Endothelial cell of umbilical vein (primary cell): ENCODE results near the gene MARCKSL1. TPM values are rescaled to one million over a fixed set of nuclear protein-coding genes. Genes with fewer than 3 reads are reported as not detected.

Source experiments
- BruUV-seq: library from RNA; stranded (reverse); fragments of 400-500 nt; replicated peaks from 2 replicates; lab custom pipeline; 2021; lab: Mats Ljungman, UMichigan
- CTCF ChIA-PET: fragments of 300-600, 350-600 bp; sonication (Branson Sonifier 250); formaldehyde crosslinking; loops from one replicate; lab custom pipeline; 2021; ENCODE audit warnings: antibody characterized with exemption, inconsistent platforms; lab: Charles Lee
- POLR2A ChIA-PET: fragments of 300-600, 350-600 bp; sonication (Branson Sonifier 250); formaldehyde crosslinking; loops from one replicate; lab custom pipeline; 2021; ENCODE audit warnings: antibody characterized with exemption, inconsistent platforms; lab: Charles Lee
- DNase-seq: peaks from one replicate; pipeline ENCODE4 v3.0.0-alpha.2; 2011; ENCODE audit warnings: low read depth, low spot score
- FAIRE-seq: peaks from 2 replicates; lab custom pipeline; 2011; peaks lifted over from hg19 to GRCh38; lab: Jason Lieb, UNC
- H2AFZ ChIP-seq: 2 replicates; pipeline ENCODE4 v1.6.0; 2012; ENCODE audit warnings: low read depth, low read length, control low read depth, inconsistent platforms
- H3K27ac ChIP-seq: 2 replicates; pipeline ENCODE4 v1.5.1; 2011; ENCODE audit warnings: low read depth, mild to moderate bottlenecking, control low read depth, low read length, moderate library complexity; ENCODE audit not compliant: insufficient read depth
- H3K27me3 ChIP-seq, 2 experiments: 2 replicates each; pipeline versions ENCODE4 v1.6.0 to v1.6.1; 2011; ENCODE audit warnings: low read length in 2 of 2, mixed read lengths in 1 of 2; ENCODE audit not compliant: control insufficient read depth in 2 of 2, insufficient read depth in 2 of 2
- H3K36me3 ChIP-seq, 2 experiments: 2 replicates in 1 of 2; 3 replicates in 1 of 2; pipeline ENCODE4 v1.5.1; 2011; ENCODE audit warnings: low read length in 2 of 2, mild to moderate bottlenecking in 1 of 2, moderate library complexity in 1 of 2; ENCODE audit not compliant: control insufficient read depth in 2 of 2, insufficient read depth in 2 of 2; ENCODE audit errors: extremely low read depth in 1 of 2
- H3K4me1 ChIP-seq: 3 replicates; pipeline ENCODE4 v1.5.1; 2011; ENCODE audit warnings: mild to moderate bottlenecking, low read length; ENCODE audit not compliant: control insufficient read depth, insufficient read depth; ENCODE audit errors: extremely low read depth
- H3K4me2 ChIP-seq: 2 replicates; pipeline ENCODE4 v1.6.1; 2011; ENCODE audit warnings: low read length, control low read depth, mixed read lengths; ENCODE audit not compliant: insufficient read depth
- H3K4me3 ChIP-seq, 3 experiments: fragments of 200-600 bp in 1 of 3; sonication (generic), shearing (Covaris generic) in 1 of 3; replicated peaks in 1 of 3; 2 replicates each; pipeline ENCODE4 v1.5.1; 2011 to 2016; ENCODE audit warnings: control low read depth in 3 of 3, low read length in 3 of 3, mild to moderate bottlenecking in 2 of 3, inconsistent platforms in 1 of 3, low read depth in 1 of 3, moderate library complexity in 1 of 3; ENCODE audit not compliant: insufficient read depth in 1 of 3
- H3K79me2 ChIP-seq: 2 replicates; pipeline ENCODE4 v1.6.0; 2012; ENCODE audit warnings: low read length, inconsistent platforms; ENCODE audit not compliant: control insufficient read depth, insufficient read depth
- H3K9ac ChIP-seq: replicated peaks from 2 replicates; pipeline ENCODE3; 2011; ENCODE audit warnings: low read length, control low read depth; ENCODE audit not compliant: insufficient read depth; ENCODE audit errors: extremely low read depth
- H3K9me1 ChIP-seq: replicated peaks from 3 replicates; pipeline ENCODE4 v1.6.0; 2011; ENCODE audit warnings: mild to moderate bottlenecking, low read length; ENCODE audit not compliant: control insufficient read depth, insufficient read depth; ENCODE audit errors: extremely low read depth
- H3K9me3 ChIP-seq: replicated peaks from 2 replicates; pipeline ENCODE4 v1.5.1; 2012; ENCODE audit warnings: low read length, inconsistent platforms; ENCODE audit not compliant: control insufficient read depth, insufficient read depth
- H4K20me1 ChIP-seq: replicated peaks from 2 replicates; pipeline ENCODE3; 2011; ENCODE audit warnings: mild to moderate bottlenecking, low read length; ENCODE audit not compliant: control insufficient read depth, insufficient read depth; ENCODE audit errors: extremely low read depth
- EZH2 ChIP-seq: IDR thresholded peaks from 2 replicates; pipeline ENCODE4 v1.6.1; 2012; ENCODE audit warnings: borderline replicate concordance, low read depth, mild to moderate bottlenecking, moderate library complexity, low read length, inconsistent platforms; ENCODE audit not compliant: severe bottlenecking
- FOS ChIP-seq: IDR thresholded peaks from 2 replicates; pipeline ENCODE4 v1.6.1; 2011; ENCODE audit warnings: mild to moderate bottlenecking, low read length, moderate library complexity, borderline replicate concordance; ENCODE audit not compliant: insufficient read depth
- GATA2 ChIP-seq: IDR thresholded peaks from 2 replicates; pipeline ENCODE4 v1.7.0; 2011; ENCODE audit warnings: low read depth, mild to moderate bottlenecking, moderate library complexity, mixed read lengths, low read length; ENCODE audit not compliant: insufficient read length, insufficient read depth
- JUN ChIP-seq: IDR thresholded peaks from 2 replicates; pipeline ENCODE4 v1.6.1; 2011; ENCODE audit warnings: borderline replicate concordance, low read depth; ENCODE audit not compliant: insufficient read length, insufficient read depth
- MAX ChIP-seq: IDR thresholded peaks from 2 replicates; pipeline ENCODE4 v1.6.1; 2011; ENCODE audit not compliant: insufficient read depth, insufficient read length
- MYC ChIP-seq: IDR thresholded peaks from one replicate; pipeline ENCODE4 v1.6.1; 2011; ENCODE audit warnings: mild to moderate bottlenecking, low read depth, low read length
- POLR2A ChIP-seq: IDR thresholded peaks from 2 replicates; pipeline ENCODE4 v1.6.1; 2012; ENCODE audit warnings: low read depth, mild to moderate bottlenecking, control low read depth, low read length
- POLR2AphosphoS5 ChIP-seq: IDR thresholded peaks from 2 replicates; pipeline ENCODE4 v1.6.1; 2012; ENCODE audit warnings: low read depth, mild to moderate bottlenecking, control low read depth, low read length, moderate library complexity; ENCODE audit not compliant: insufficient read depth
- dilution Hi-C: fragments of 300-500 bp; cut with MboI; formaldehyde crosslinking; loops from one replicate; pipeline ENCODE4 v1.15.0; 2019; ENCODE audit warnings: low sequenced_read_pairs; ENCODE audit not compliant: extremely low pct_ligation_motif_present
- intact Hi-C: fragments of 100-400 bp; cut with micrococcal nuclease; formaldehyde crosslinking; loops from one replicate; pipeline ENCODE4 v1.10.0; 2022
- polyA plus RNA-seq, 4 experiments: library from polyadenylated mRNA; depleted of rRNA in 3 of 4; stranded (reverse) in 3 of 4; unstranded in 1 of 4; fragments of >200 nt; gene quantifications; 2 replicates each; pipeline versions ENCODE4 v1.2.1 to v1.2.3, GENCODE V29; 2011 to 2012; ENCODE audit warnings: missing spikeins in 1 of 4
- total RNA-seq: library from RNA; stranded (reverse); gene quantifications from 2 replicates; pipeline ENCODE4 v1.2.3, GENCODE V29; 2021
- TF ChIP-seq, protein P1 (sequence below), 2 donors: IDR thresholded peaks; 1 replicate in 1 of 2; 2 replicates in 1 of 2; pipeline ENCODE4 v1.5.1; 2011; ENCODE audit warnings: low read length in 2 of 2, mild to moderate bottlenecking in 2 of 2, moderate library complexity in 2 of 2, control low read depth in 1 of 2, inconsistent platforms in 1 of 2, low read depth in 1 of 2; ENCODE audit not compliant: insufficient read depth in 1 of 2; ENCODE audit errors: extremely low read depth in 1 of 2

Gene MARCKSL1
- total and polyA plus RNA-seq, 2 donors (not counting 3 experiments of a cell fraction or from before 2014, with no cell fraction given): 265 to 318 TPM

DNA sequence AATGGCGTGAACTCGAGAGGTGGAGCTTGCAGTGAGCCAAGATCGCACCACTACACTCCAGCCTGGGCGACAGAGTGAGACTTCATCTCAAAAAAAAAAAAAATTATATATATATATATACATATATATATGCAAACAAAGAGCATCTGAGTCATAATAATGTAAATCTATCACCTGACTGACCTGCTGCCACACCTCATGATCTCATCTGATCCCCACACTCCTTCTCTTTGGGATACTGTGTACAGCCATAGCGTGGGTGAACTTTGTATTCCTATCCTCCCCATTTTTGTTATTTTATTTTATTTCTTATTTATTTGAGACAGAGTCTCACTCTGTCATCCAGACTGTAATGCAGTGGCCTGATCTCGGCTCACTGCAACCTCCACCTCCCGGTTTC, 46.8 kb downstream of the MARCKSL1 start:
- Histone ChIP-seq H3K9ac (no peak overlapping the region), H3K4me2 (no peak overlapping the region), H3K36me3 (no peaks in the 10 kb centered on the region), H2AFZ (no peak overlapping the region), H3K9me3 (no peaks in the 10 kb centered on the region), H3K4me1 (peaks cover 17% of the 10 kb centered on the region), H4K20me1 (no peaks in the 10 kb centered on the region), H3K27ac (no peak overlapping the region), H3K27me3 (no peaks in the 10 kb centered on the region), H3K79me2 (peaks cover 11% of the 10 kb centered on the region), H3K4me3 (no peak overlapping the region), H3K9me1 (no peaks in the 10 kb centered on the region)
- ChIA-PET POLR2A (no interaction called here), CTCF (interaction anchor here (1.6 to 1.7 kb wide), 2 partner anchors 46 to 72 kb away, joined by 4 to 5 read pairs; no protein-coding TSS in a partner anchor)
- dilution Hi-C loops (no loop called here), intact Hi-C loops (no loop called here)
- no peak for DNase-seq
- no peak for FAIRE-seq
- TF ChIP-seq POLR2A: no peak
- TF ChIP-seq MYC: no peak
- no peak for TF ChIP-seq EZH2
- TF ChIP-seq POLR2AphosphoS5: no peak
- no peak for TF ChIP-seq FOS
- no peak for TF ChIP-seq MAX
- no peak for TF ChIP-seq JUN
- no peak for TF ChIP-seq GATA2
- TF ChIP-seq, protein P1, sequence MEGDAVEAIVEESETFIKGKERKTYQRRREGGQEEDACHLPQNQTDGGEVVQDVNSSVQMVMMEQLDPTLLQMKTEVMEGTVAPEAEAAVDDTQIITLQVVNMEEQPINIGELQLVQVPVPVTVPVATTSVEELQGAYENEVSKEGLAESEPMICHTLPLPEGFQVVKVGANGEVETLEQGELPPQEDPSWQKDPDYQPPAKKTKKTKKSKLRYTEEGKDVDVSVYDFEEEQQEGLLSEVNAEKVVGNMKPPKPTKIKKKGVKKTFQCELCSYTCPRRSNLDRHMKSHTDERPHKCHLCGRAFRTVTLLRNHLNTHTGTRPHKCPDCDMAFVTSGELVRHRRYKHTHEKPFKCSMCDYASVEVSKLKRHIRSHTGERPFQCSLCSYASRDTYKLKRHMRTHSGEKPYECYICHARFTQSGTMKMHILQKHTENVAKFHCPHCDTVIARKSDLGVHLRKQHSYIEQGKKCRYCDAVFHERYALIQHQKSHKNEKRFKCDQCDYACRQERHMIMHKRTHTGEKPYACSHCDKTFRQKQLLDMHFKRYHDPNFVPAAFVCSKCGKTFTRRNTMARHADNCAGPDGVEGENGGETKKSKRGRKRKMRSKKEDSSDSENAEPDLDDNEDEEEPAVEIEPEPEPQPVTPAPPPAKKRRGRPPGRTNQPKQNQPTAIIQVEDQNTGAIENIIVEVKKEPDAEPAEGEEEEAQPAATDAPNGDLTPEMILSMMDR (IDR thresholded peaks at IDR 0.05; ENCODE audit: extremely low read depth in 1 of 2, insufficient read depth in 1 of 2, low read depth in 1 of 2, low read length in 2 of 2): no peak
- BruUV-seq: no TSS peak
